ENCODE results near the gene RNF208. TPM values are rescaled to one million over a fixed set of nuclear protein-coding genes. Genes with fewer than 3 reads are reported as not detected.
A peak's percentile ranks its signal among the peaks of the same experiment; 100 is the strongest.

The RNF208 gene
- polyA plus RNA-seq, 5 donors, result 3.2 to 10.8 (median 6.3) TPM

GRCh38 chr9:137194388-137194787 lies 27.7 kb downstream of the RNF208 start:
- no peak for DNase-seq

- no peak for DNase-seq
Measured at GRCh38 chr9:137193771-137194170, 28.3 kb downstream of the RNF208 start.

GRCh38 chr9:137192859-137193258 lies 29.2 kb downstream of the RNF208 start:
- DNase-seq, result no peak

DNA sequence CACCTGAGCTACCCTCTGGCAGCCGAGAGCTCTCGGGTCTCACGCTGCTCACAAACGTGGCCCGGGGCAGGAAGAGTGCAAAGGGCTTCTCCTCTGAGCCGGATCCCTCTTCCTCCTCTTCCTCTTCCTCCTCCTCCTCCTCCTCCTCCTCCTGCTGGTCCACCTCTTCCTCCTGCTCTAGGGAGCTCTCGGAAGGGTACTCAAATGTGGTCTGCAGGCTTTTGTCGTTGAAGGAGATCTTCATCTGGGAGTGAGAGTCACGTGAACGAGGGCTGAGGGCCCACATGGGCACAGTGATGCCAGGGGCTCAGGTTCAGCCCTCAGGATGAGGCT lies 29.6 kb downstream of the RNF208 start:
- no peak for DNase-seq

DNA sequence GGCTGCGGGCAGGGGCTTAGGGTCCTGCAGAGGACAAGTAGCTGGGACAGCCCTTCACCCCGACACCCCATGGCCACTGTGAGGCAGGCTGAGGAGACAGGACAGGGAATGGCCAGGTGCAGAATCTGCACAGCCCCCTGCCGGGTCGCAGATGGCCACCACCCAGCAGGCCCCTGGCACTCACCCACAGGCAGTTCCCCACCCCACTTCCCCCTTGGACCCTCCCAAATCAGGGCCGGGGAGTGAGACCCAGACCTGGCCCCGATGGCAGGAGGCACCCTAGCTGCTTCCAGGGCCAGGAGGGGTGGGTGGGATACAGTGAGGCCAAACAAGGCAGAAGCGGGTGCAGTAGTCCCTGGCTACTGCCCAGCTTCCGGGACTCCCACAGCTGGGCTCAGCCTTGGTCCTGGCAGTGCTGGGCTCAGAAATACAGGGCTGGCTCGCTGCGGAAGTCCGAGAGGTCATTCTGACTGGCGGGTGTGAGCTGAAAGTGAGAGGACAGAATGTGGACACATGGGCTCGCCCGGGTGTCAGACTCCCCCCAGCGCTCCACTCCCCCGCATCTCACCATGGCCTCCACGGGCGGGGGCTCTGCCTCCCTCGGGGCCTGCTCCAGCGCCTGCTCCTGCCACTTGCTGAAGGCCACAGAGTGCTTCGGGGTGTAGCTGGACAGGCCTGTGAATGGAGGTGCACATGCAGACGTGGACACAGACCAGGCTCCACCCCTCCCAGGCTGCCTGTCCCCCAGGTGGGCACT lies 30.2 kb downstream of the RNF208 start:
- no peak for DNase-seq

GRCh38 chr9:137191245-137191644 lies 30.8 kb downstream of the RNF208 start:
- DNase-seq, result no peak

DNA sequence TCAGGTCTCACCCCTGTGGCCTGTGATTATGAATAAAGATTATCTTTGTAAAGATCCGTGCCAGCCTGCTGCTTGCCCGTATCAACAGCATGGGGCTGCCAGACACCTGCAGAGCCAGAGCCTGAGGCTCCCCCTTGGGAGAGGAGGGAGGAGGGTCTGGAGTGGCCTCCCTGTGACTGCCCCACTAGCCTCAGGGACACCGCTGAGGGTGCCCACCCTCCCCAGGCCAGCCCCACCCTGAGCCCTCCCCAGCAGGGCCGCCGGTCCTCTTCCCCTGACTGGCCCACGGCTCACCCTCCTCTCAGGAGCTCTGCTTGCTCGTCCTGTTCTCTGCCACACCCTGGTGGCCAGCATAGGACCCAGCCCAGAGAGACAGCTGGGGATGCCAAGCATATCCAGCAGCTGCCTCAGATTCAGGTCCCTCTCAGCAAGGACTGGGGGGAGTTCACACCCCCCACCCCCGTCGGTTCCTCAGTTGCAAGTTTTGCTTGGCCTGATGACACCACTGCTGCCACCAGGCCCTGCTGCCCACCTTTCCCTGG lies 31.7 kb downstream of the RNF208 start:
- no peak for DNase-seq

GRCh38 chr9:137189297-137190295 lies 32.4 kb downstream of the RNF208 start:
- no peak for DNase-seq

DNA sequence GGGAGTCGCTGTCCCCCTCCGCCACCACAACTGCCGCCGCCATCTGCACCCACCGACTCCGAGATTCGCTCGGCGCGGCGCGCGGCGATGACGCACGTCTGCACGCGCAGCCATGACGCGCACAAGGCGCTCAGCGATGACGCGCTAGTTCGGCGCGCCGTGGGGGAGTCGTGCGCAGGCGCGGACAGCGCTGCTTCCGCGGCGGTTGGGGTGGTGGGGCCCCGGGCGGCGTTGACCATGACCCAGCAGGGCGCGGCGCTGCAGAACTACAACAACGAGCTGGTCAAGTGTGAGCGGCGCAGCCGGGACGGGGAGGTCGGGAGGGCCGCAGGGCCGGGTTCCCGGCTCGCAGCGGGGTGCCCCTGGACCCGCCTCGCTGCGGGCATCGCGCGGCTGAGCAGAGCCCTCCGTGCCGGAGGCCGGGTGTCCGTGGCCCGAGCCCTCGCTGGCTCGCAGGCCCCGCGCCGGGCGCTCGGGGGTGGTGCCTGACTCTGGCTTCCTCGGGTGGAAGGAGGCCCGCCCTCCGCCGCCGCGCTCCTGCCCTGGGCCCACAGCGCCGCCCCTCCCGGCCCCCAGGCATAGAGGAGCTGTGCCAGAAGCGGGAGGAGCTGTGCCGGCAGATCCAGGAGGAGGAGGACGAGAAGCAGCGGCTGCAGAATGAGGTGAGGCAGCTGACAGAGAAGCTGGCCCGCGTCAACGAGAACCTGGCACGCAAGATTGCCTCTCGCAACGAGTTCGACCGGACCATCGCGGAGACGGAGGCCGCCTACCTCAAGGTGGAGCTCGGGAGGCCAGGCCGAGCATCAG lies 33.3 kb downstream of the RNF208 start, which contains the start of the genes ANAPC2 and SSNA1:
Gene ANAPC2, minus strand, starts transcription at position 71 of the 807 bp plus-strand sequence. Its CDS starts 28 bp downstream, at position 43.
Gene SSNA1, plus strand, starts transcription at position 187 of the 807 bp plus-strand sequence. Its CDS starts 51 bp downstream, at position 238.
- peak; percentile 97 to 99 for DNase-seq

DNA sequence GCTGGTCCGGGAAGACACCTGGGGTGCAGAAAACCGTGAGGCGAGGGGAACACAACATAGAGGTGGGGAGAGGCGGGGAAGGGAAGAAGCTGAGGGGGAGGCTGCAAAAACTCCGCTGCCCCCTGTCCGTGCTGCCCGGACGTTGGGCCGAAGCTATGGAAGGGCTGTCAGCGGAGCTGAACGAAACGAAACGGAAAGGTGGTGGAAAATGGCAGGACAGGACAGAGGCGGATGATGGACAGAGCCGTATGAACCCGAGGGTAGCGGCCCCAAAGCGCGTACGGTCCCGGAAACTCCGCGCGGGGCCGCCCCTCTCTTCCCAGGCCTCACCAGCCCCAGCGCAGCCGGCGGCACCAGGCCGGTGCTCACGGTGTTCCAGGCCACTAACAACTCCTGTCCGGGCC lies 34.0 kb downstream of the RNF208 start:
- DNase-seq, result no peak

GRCh38 chr9:137187386-137187785 lies 34.7 kb downstream of the RNF208 start:
- DNase-seq, result no peak

DNA sequence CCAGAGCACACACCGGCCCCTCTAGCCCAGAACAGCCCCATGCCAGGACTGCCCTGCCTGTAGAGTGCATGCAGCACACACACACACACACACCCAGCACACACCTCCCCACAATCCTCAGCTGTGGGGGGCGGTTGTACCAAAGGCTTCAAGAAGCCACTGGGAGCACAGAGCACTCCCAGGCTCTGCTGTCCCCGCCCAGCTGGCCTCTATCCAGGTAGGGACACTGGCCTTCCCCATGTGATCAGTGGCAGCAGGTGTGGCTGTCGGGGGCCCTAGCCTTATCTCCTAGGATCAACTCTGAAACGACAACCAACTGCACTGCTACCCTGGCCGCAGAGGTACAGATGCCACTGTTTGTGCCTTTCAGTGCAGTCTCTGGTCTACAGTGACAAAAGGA lies 35.7 kb downstream of the RNF208 start:
- DNase-seq, result no peak

DNA sequence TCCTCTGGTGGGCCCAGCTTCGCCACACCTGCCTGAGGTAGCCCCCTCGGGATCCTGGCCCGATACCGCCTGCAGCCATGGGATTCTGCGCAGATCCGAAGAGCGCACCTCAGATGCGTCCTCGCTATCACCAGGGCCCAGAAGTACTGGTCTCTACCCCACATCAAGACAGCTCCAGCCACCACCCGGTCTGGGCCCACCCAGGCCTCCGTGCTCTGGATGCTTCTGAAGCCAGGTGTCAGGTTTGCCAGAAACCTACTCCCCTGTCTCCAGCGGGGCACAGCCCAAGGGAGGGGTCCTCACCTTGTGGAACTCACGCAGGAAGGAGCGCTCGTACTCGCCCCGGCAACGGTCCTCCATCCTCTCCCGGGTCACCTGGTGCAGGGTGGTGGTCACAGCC lies 36.1 kb downstream of the RNF208 start:
- DNase-seq, result no peak

DNA sequence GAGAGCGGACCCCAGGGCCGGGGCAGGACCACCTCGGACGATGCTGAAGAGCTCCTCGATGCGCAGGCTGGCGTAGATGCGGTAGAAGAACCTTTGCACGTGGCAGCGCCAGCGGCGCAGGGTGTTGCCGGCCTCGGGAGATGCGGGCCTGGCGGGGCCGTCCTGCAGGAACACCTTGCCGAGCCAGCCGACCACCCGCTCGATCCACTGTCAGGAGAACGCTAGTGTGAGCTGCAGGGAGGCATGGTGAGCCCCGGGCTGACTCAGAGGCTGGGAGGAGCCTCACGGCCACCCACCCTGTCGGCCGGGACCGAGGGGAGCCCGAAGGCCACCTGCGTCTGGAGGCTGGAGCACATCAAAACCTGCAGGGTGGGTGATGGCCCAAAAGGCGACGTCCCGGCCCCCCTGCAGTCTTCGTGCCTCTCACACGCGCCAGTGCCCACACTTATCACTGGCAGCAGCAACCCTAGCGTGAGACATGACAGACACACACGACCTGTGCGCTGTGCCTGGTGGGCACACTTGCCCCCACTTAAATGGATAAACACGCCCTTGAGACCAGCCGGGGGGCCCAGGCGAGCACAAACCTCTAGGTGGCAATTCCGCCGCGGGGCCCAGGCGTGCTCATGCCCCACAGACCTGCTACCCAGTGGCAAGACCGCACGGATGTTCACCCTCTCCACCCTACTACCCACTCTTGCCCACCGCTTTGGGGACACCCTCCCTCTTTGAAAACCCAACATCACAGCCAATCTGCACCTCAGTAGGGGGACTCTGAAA lies 37.0 kb downstream of the RNF208 start:
- no peak for DNase-seq

DNA sequence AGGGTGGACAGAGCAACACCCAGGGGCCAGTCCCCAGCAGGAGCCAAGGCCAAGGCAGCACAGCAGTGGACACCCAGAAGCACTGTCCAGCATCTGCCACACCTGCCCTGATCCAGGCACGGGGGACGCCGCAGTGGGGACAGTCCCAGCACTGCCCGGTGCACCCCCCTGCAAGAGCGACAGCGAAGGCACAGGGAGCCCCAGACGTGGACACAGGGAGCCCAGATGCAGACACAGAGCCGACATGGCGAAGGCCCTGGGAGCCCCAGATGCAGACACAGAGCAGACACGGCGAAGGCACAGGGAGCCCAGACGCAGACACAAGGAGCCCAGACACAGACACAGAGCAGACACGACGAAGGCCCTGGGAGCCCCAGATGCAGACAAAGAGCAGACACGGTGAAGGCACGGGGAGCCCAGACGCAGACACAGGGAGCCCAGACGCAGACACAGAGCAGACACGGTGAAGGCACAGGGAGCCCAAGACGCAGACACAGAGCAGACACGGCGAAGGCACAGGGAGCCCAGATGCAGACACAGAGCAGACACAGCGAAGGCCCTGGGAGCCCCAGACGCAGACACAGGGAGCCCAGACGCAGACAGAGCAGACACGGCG lies 38.0 kb downstream of the RNF208 start:
- no peak for DNase-seq

DNA sequence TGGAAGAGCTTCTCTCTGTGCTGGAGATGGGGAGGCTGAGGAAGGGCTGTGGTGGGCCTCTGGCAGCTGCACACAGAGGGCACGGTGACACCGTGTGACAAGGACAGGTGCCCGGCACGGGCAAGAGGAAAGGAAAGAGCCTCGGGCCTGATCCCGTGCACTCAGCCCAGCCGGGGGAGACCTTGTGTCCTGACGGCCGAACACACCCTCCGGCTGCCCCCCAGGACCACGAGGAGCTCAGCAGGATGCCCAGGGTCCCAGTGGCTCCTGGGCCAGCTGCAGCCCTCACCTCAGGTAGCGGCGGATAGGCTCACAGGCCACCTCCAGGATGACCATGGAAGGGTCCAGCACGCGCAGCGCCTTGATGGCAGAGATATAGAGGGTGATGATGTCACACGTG lies 39.2 kb downstream of the RNF208 start:
- DNase-seq, result no peak

DNA sequence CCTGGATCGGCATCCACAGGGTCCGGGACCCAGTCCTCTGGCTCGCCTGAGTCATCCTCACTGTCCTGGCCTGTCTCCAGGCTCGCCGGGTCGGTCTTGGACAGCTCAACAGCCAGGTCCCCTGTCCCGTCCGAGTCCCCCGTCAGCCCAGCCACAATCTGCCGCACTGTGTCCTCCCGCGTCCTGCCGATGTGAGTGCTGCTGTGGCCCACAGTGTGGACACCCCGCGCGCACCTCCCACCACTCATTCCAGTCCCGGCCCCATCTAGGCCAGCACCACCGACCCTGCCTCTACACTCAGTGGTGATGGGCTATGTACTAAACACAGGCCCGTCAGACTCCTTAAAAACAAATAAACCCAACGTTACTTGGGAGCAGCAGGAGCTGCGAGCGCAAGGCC lies 40.4 kb downstream of the RNF208 start:
- no peak for DNase-seq

DNA sequence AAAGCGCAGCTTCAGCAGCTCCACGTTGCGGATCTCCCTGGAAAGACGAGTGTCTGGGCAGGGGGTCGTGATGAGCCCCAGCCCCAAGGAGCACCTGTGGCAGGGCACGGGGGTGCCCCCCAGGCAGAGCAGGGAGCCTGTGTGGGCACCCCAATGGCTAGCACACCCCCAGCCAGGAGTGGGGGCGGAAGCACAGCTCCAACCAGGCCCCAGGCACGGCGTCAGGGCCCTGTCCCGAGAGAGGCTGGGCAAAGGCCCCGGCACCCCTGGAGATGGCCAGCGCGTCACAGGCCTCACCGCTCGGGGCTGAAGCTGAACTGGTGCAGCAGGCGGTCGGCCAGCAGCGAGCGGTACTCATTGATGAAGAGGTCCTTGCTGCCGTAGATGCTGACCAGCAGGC lies 41.5 kb downstream of the RNF208 start:
- no peak for DNase-seq

- no peak for DNase-seq
Measured at GRCh38 chr9:137179761-137180160, 42.3 kb downstream of the RNF208 start.

GRCh38 chr9:137178939-137179630 lies 43.0 kb downstream of the RNF208 start:
- no peak for DNase-seq
